ENCODE results near the gene SDK1. TPM values are rescaled to one million over a fixed set of nuclear protein-coding genes. Genes with fewer than 3 reads are reported as not detected.

Gene SDK1
- total and polyA plus RNA-seq, 2 of the 8 experiments (the other 6 are each of a cell fraction or from before 2014, with no cell fraction given), result 3.3 to 7.2 TPM

- no peak for TF ChIP-seq E2F6 (IDR thresholded peaks at IDR 0.05)
- TF ChIP-seq CHD1 (IDR thresholded peaks at IDR 0.05; ENCODE audit: low read depth, low read length), result no peak
- TF ChIP-seq CTBP2 (IDR thresholded peaks at IDR 0.05; ENCODE audit: borderline replicate concordance, insufficient read depth, insufficient read length, low read length), result no peak
- no peak for TF ChIP-seq CREB1 (IDR thresholded peaks at IDR 0.05)
Observed at GRCh38 chr7:4201566-4201965, 900.5 kb downstream of the SDK1 start (continued).
